ENCODE measurements around the gene JAZF1.

DNA sequence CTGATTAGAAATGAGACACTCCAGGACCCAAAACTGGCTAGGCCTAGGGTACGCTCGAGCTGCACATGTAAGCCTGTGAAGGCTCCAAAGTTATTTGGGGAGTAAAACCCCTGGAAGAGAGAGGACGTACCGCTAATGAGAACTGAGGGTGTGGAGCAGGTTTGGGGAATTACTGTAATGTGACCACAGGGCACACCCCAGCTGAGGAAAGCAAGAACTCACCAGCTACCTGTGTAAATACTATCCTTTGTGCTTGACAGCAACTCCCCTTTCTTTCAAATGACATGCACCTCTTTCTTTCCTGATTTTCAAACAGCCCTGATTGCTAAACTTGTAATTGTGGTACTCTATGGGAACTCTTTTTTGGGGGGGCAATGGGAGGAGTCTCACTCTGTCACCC, 147.2 kb downstream of the JAZF1 start:
- no peak for TF ChIP-seq ZNF8 (CRISPR knock-in tag; IDR thresholded peaks at IDR 0.05)
- TF ChIP-seq ZFP3 (CRISPR knock-in tag; IDR thresholded peaks at IDR 0.05): no peak
- no peak for TF ChIP-seq ISL1 (CRISPR knock-in tag; IDR thresholded peaks at IDR 0.05)
- TF ChIP-seq, protein P1, sequence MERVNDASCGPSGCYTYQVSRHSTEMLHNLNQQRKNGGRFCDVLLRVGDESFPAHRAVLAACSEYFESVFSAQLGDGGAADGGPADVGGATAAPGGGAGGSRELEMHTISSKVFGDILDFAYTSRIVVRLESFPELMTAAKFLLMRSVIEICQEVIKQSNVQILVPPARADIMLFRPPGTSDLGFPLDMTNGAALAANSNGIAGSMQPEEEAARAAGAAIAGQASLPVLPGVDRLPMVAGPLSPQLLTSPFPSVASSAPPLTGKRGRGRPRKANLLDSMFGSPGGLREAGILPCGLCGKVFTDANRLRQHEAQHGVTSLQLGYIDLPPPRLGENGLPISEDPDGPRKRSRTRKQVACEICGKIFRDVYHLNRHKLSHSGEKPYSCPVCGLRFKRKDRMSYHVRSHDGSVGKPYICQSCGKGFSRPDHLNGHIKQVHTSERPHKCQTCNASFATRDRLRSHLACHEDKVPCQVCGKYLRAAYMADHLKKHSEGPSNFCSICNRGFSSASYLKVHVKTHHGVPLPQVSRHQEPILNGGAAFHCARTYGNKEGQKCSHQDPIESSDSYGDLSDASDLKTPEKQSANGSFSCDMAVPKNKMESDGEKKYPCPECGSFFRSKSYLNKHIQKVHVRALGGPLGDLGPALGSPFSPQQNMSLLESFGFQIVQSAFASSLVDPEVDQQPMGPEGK (CRISPR knock-in tag; IDR thresholded peaks at IDR 0.05; ENCODE audit: borderline replicate concordance): no peak
- no peak for TF ChIP-seq RARB (CRISPR knock-in tag; IDR thresholded peaks at IDR 0.05)
- no peak for TF ChIP-seq TSHZ2 (CRISPR knock-in tag; IDR thresholded peaks at IDR 0.05)
- TF ChIP-seq OSR1 (CRISPR knock-in tag; IDR thresholded peaks at IDR 0.05): no peak
- no peak for TF ChIP-seq GLIS3 (CRISPR knock-in tag; IDR thresholded peaks at IDR 0.05)
- TF ChIP-seq CSRNP3 (CRISPR knock-in tag; IDR thresholded peaks at IDR 0.05): no peak
- TF ChIP-seq, protein P2, sequence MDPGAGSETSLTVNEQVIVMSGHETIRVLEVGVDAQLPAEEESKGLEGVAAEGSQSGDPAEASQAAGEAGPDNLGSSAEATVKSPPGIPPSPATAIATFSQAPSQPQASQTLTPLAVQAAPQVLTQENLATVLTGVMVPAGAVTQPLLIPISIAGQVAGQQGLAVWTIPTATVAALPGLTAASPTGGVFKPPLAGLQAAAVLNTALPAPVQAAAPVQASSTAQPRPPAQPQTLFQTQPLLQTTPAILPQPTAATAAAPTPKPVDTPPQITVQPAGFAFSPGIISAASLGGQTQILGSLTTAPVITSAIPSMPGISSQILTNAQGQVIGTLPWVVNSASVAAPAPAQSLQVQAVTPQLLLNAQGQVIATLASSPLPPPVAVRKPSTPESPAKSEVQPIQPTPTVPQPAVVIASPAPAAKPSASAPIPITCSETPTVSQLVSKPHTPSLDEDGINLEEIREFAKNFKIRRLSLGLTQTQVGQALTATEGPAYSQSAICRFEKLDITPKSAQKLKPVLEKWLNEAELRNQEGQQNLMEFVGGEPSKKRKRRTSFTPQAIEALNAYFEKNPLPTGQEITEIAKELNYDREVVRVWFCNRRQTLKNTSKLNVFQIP (CRISPR knock-in tag; IDR thresholded peaks at IDR 0.05; ENCODE audit: borderline replicate concordance, low read depth): no peak
